GM10847 (cell line): ENCODE data around the gene PCDH12.

ENCODE experiments used
- POLR2A ChIP-seq: IDR thresholded peaks from 2 replicates; pipeline ENCODE4 v1.6.1; 2011; ENCODE audit not compliant: insufficient read length; ENCODE audit errors: extremely low read depth

PCDH12 gene

GRCh38 chr5:141969783-141970771 is 12.1 kb upstream of the PCDH12 start:
- no peak for TF ChIP-seq POLR2A

GRCh38 chr5:141968914-141969608 is 11.1 kb upstream of the PCDH12 start, which contains the start of gene RNF14:
TSS of gene RNF14 (plus strand) at chr5:141969105. CDS start at chr5:141973589, 4,484 bp downstream.
- peak; percentile 67 for TF ChIP-seq POLR2A

- no peak for TF ChIP-seq POLR2A
Measured at GRCh38 chr5:141966963-141967333, 8.9 kb upstream of the PCDH12 start.

DNA sequence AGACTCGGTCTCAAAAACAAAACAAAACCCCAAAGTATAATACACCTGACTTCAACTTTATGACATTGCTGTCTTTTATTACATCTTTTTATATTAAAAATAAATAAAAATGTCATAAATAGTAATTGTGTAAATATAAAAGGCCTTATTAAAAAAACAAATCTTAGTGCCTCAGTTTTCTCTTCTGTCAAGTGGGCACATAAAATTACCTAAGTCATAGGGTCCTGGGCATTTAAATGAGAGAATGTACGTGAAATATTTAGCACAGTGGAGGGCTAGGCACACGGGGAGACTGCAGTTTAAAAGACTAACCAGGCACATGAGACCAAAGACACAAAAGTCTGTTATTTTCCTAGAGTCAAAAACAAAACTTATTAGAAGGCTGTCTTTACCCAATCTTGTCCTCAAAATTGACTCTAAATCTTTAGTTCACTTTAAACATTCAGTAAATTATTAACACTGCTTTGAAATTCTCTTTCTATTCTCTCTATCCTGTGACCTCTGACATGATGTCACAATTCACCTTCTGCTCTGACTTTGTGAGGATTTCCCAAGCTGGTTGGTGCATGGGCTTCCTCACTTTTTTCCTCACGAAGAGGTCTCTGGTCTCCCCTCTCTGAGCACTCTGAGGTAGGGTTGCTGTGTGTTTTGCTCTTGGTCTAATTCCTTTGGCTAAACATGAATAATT is 8.4 kb upstream of the PCDH12 start:
- no peak for TF ChIP-seq POLR2A

GRCh38 chr5:141965071-141965470 is 7.1 kb upstream of the PCDH12 start:
- TF ChIP-seq POLR2A, result no peak

DNA sequence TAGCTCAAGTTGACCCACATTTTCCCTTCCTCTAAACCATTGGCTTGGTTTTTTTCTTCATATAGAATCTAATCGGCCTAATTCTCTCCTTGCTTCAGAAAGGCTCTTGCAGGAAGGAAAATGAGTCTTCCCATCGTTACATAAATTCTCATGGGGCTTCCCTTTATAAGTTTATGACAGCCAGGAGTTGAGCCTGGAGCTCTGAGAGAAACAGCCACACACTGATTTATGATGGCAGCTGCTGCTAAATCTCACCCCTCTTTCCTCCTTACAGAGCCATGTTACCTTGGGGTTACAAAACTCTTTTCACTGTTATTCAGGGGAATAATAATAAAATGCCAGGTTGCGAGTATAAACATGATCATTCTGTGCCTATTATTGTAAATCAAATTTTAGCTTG is 5.7 kb upstream of the PCDH12 start:
- TF ChIP-seq POLR2A, result no peak

GRCh38 chr5:141961466-141961865 is 3.5 kb upstream of the PCDH12 start:
- TF ChIP-seq POLR2A, result no peak

GRCh38 chr5:141960449-141961323 is 2.7 kb upstream of the PCDH12 start:
- no peak for TF ChIP-seq POLR2A

DNA sequence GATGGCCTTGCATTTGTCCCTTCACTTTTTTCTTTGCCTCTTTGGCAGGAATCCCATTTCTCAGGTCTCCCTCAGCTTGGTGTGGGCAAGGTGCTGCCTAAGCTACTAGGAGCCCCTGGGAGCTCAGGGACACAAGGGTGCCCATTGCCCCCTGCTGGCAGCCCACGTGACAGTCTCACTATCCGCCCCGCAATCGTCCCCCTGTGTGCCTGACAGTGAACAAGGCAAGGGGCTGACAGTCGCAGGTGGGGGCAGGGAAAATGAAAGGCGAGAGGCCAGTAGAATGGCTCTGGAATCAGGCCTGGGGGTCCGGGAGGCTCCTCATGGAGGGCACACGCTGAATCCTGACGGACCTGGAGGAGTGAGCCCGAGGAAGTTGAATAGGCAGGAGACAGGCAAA is 2.0 kb upstream of the PCDH12 start:
- no peak for TF ChIP-seq POLR2A

GRCh38 chr5:141958546-141959172 is 657 bp upstream of the PCDH12 start:
- TF ChIP-seq POLR2A, result no peak

GRCh38 chr5:141957367-141957996 is 520 bp downstream of the PCDH12 start:
- no peak for TF ChIP-seq POLR2A

GRCh38 chr5:141954194-141954593 is 3.8 kb downstream of the PCDH12 start:
- TF ChIP-seq POLR2A, result no peak

DNA sequence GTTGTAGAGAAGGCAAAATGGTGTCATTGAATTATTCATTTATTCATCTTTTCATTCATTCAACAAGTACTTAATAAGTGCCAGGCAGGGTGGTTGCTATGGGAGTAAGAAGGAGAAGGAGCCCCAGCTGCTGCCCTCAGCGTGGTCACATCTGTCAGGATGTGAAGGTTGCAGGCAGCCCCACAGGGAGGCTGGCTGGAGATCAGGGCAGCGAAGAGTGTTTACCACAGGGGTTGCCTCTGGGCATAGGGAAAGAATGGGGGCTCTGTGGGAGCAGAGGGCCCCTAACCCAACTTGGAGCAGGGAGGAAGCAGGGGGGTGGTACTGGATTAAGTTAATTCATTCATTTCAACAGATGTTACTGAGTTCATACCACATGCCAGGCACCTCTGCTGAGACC is 6.0 kb downstream of the PCDH12 start:
- no peak for TF ChIP-seq POLR2A

DNA sequence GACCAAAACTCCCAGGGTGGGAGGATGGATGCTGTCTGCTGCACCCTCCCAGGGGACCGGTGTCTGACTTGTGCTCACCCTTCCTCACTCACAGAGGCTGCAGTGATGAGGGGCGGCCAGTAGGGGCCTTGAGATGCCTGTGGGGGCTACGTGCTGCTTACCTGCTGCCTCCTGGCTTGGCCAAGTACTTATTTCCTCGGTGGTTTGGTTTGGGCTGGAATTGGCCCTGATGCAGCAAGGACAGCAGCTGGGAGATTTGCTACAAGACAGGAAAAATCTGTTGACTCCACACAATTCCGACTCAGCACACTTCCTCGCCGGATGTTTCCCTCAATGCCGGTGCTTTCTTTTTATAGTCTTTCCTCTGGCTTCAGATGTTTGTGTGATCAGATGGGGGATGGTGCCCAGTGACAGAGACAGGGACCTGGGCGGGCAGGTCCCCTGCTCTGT is 6.6 kb downstream of the PCDH12 start:
- TF ChIP-seq POLR2A, result no peak
